Central memory CD8-positive, alpha-beta T cell (primary cell): ENCODE data around the gene CPNE7.

Experiments used
- ATAC-seq: fragments of 150-1000 bp; cut with Tn5 transposase; replicated peaks from 2 replicates; pipeline ENCODE4 v1.10.0; 2022; ENCODE audit warnings: mild to moderate bottlenecking, moderate FRiP score, moderate number of reproducible peaks; ENCODE audit not compliant: poor library complexity, severe bottlenecking; ENCODE audit errors: extremely low read depth
- DNase-seq, 2 donors: peaks; one replicate each; pipeline ENCODE4 v3.0.0; 2021; ENCODE audit warnings: low spot score in 2 of 2
- H3K27ac Mint-ChIP-seq: one replicate; pipeline ENCODE4 v1.8.0; 2022; ENCODE audit warnings: low read depth, mild to moderate bottlenecking, moderate library complexity, mixed read lengths
- H3K27me3 Mint-ChIP-seq: one replicate; pipeline ENCODE4 v1.8.0; 2022; ENCODE audit warnings: mixed read lengths
- H3K36me3 Mint-ChIP-seq: one replicate; pipeline ENCODE4 v1.8.0; 2022; ENCODE audit warnings: mild to moderate bottlenecking, moderate library complexity, mixed read lengths; ENCODE audit not compliant: insufficient read depth
- H3K4me1 Mint-ChIP-seq: one replicate; pipeline ENCODE4 v1.8.0; 2022; ENCODE audit warnings: mixed read lengths
- H3K4me3 Mint-ChIP-seq: one replicate; pipeline ENCODE4 v1.8.0; 2022; ENCODE audit warnings: mild to moderate bottlenecking, moderate library complexity, mixed read lengths
- H3K9me3 Mint-ChIP-seq: one replicate; pipeline ENCODE4 v1.8.0; 2022; ENCODE audit warnings: mixed read lengths

The CPNE7 gene

GRCh38 chr16:89639385-89639784, 63.8 kb downstream of the CPNE7 start:
- ATAC-seq (no peak), DNase-seq (no peak)
- H3K36me3 Mint-ChIP-seq, result peaks cover 5% of the 10 kb centered on the region
- H3K27ac Mint-ChIP-seq, result no peak overlapping the region
- peaks cover 11% of the 10 kb centered on the region for H3K4me1 Mint-ChIP-seq
- H3K9me3 Mint-ChIP-seq, result no peaks in the 10 kb centered on the region
- H3K27me3 Mint-ChIP-seq, result no peaks in the 10 kb centered on the region
- H3K4me3 Mint-ChIP-seq, result no peak overlapping the region

- Mint-ChIP-seq H3K4me3 (peak overlapping the region; percentile 70), H3K4me1 (peaks cover 11% of the 10 kb centered on the region), H3K27me3 (no peaks in the 10 kb centered on the region), H3K27ac (peak overlapping the region; percentile 69), H3K36me3 (peaks cover 21% of the 10 kb centered on the region), H3K9me3 (no peaks in the 10 kb centered on the region)
- ATAC-seq (no peak), DNase-seq (no peak)
These were observed 66.0 kb downstream of the CPNE7 start for GRCh38 chr16:89641458-89642119.

- ATAC-seq (no peak), DNase-seq (no peak)
- Mint-ChIP-seq H3K4me1 (peaks cover 11% of the 10 kb centered on the region), H3K27ac (no peak overlapping the region), H3K4me3 (no peak overlapping the region), H3K9me3 (no peaks in the 10 kb centered on the region), H3K27me3 (no peaks in the 10 kb centered on the region), H3K36me3 (peaks cover 24% of the 10 kb centered on the region)
These were observed 67.0 kb downstream of the CPNE7 start for GRCh38 chr16:89642574-89642973.

GRCh38 chr16:89643769-89644300, 68.3 kb downstream of the CPNE7 start:
- Mint-ChIP-seq H3K27ac (no peak overlapping the region), H3K27me3 (no peaks in the 10 kb centered on the region), H3K4me3 (no peak overlapping the region), H3K36me3 (peaks cover 30% of the 10 kb centered on the region), H3K4me1 (peaks cover 11% of the 10 kb centered on the region), H3K9me3 (no peaks in the 10 kb centered on the region)
- DNase-seq (no peak), ATAC-seq (no peak)

GRCh38 chr16:89645122-89645521, 69.6 kb downstream of the CPNE7 start:
- peaks cover 34% of the 10 kb centered on the region for H3K36me3 Mint-ChIP-seq
- peak overlapping the region; percentile 25 for H3K27ac Mint-ChIP-seq
- ATAC-seq (no peak), DNase-seq (no peak)
- no peaks in the 10 kb centered on the region for H3K27me3 Mint-ChIP-seq
- H3K4me1 Mint-ChIP-seq, result peaks cover 11% of the 10 kb centered on the region
- no peak overlapping the region for H3K4me3 Mint-ChIP-seq
- H3K9me3 Mint-ChIP-seq, result no peaks in the 10 kb centered on the region

- no peak overlapping the region for H3K4me3 Mint-ChIP-seq
- peaks cover 3% of the 10 kb centered on the region for H3K4me1 Mint-ChIP-seq
- no peak overlapping the region for H3K27ac Mint-ChIP-seq
- no peaks in the 10 kb centered on the region for H3K9me3 Mint-ChIP-seq
- no peaks in the 10 kb centered on the region for H3K27me3 Mint-ChIP-seq
- DNase-seq (no peak), ATAC-seq (no peak)
- H3K36me3 Mint-ChIP-seq, result peaks cover 39% of the 10 kb centered on the region
These were observed 70.7 kb downstream of the CPNE7 start for GRCh38 chr16:89646270-89646669.
